Measurements from ENCODE around the gene PARVB. TPM values are rescaled to one million over a fixed set of nuclear protein-coding genes. Genes with fewer than 3 reads are reported as not detected.
A peak's percentile ranks its signal among the peaks of the same experiment; 100 is the strongest.

Gene PARVB
- total and polyA plus RNA-seq, 5 donors, result 44.0 to 124 (median 88.6) TPM

DNA sequence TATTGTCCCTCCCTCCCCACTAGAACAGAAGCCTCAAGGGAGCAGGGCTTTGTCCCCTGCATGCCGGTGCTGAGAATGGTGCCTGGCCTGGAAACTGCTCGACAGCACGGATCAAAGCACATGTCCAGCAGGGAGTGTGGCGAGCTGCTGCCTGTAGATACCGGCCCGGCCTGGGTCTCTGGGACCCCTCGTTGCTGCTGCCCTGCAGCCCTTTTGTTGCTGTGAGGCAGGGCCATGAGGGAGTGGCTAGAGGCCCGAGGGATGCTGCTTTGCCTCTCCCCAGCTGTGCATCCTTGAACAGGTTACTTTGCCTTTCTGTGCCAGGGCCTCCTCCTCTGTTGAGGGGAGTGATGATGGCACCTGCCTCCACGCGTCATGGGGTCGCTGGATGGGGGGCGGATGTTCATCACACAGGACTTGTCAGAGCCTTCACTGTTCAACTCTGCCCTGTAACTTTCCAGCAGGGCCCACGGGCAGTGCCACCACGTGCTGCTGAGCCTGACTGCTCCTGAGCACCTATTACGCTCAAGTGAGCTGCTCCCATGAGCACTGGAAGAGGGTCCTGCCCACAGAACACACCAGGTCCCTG, 141.3 kb downstream of the PARVB start:
- no peaks in the 10 kb centered on the region for H3K4me1 ChIP-seq (ENCODE audit: control insufficient read depth, insufficient read depth, low read length)
- no peaks in the 10 kb centered on the region for H3K9me3 ChIP-seq (ENCODE audit: control insufficient read depth, low read length)
- DNase-seq, result no peak
- intact Hi-C loops (cut with DNase I), result no loop called here
- no peaks in the 10 kb centered on the region for H3K27me3 ChIP-seq (ENCODE audit: control insufficient read depth, insufficient read depth)
- H3K27ac ChIP-seq (ENCODE audit: low read length), result no peak overlapping the region
- WGBS, result 91% methylated on average over 15 of the region's 15 CpGs
- no peak for ATAC-seq
- H3K4me3 ChIP-seq (ENCODE audit: low read length), result no peak overlapping the region

DNA sequence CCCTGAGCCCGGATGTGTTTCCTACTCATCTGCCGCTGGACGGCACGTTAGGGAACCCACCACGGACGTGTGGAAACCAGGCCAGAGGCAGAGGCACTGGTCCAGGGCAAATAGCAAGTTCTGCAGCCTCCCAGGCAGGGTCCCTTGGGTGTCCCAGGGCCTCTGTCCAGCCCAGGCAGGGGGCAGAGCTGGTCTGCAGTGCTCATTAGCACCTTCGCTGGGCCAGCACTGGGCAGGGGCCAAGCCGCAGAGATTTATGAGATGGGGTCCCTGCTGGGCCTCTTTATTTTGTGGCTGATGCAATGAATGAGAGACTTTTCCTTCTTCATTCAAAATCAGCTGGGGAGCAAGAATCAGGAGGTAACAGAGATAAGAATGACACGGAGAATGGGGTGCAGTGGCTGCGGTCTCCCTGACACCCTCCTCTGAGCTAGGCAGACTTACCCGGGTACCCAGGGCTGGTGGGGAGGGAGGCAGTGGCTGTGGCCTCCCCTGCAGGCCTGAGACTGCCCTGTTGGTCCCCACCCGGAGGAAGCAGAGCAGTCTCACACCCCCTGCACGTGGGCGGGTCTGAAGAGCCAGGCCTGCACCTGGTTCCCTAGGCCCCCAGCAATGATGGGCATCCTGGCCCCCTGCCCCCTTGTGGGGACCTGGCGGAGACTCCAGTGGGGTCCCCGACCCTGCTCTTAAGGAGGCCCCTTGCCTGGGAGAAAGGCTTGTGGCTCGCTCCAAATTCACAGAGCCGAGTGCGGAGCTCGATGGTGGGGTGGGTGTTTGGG, 142.6 kb downstream of the PARVB start:
- ATAC-seq (no peak), DNase-seq (no peak)
- intact Hi-C loops (cut with DNase I), result no loop called here
- no peaks in the 10 kb centered on the region for H3K4me1 ChIP-seq (ENCODE audit: control insufficient read depth, insufficient read depth, low read length)
- H3K4me3 ChIP-seq (ENCODE audit: low read length), result no peak overlapping the region
- 85% methylated on average over 20 of the region's 20 CpGs for WGBS
- no peak overlapping the region for H3K27ac ChIP-seq (ENCODE audit: low read length)
- H3K9me3 ChIP-seq (ENCODE audit: control insufficient read depth, low read length), result no peaks in the 10 kb centered on the region
- H3K27me3 ChIP-seq (ENCODE audit: control insufficient read depth, insufficient read depth), result no peaks in the 10 kb centered on the region

DNA sequence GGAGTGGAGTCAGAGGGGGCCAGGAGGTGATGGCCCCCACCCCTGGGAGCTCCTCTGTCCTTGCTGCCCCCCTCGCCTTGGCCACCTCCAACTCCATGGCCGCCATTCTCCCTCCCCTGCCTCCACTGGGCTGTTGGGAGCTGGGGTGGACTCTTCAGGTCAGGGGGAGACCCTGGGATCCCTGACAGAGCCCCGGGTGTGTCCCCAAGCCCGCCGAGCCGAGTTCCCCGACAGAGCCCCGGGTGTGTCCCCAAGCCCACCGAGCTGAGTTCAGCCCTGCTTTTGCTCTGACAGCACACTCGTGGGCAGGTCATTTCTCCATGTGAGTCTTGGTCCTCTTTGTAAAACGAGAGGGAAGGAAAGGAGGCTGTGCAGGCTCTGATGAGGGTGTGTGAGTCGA, 143.4 kb downstream of the PARVB start:
- Histone ChIP-seq H3K4me3 (ENCODE audit: low read length) (no peak overlapping the region), H3K4me1 (ENCODE audit: control insufficient read depth, insufficient read depth, low read length) (no peaks in the 10 kb centered on the region), H3K27ac (ENCODE audit: low read length) (no peak overlapping the region), H3K27me3 (ENCODE audit: control insufficient read depth, insufficient read depth) (no peaks in the 10 kb centered on the region), H3K9me3 (ENCODE audit: control insufficient read depth, low read length) (no peaks in the 10 kb centered on the region)
- ATAC-seq, result no peak
- intact Hi-C loops (cut with DNase I), result no loop called here
- 81% methylated on average over 12 of the region's 12 CpGs for WGBS
- DNase-seq, result no peak

DNA sequence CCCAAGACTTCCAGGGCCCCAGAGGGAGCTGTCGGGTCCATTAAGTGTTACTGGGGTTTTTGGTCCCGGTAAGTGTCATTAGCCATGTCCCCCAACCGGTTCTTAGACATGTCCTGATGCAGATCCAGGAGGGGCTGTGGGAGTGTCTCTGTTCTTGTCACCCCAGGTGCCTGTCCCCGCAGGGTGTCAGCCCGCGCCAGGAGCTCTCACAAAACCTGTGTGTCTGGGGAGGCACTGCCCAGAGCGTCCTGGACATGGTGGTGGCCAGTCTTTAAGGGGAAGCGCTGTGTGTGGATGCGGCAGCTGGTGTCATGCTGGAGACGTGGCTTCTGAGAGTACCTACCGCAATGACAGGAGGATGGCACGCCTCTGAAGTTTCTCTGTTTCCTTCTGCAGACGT, 144.1 kb downstream of the PARVB start:
- no peaks in the 10 kb centered on the region for H3K4me1 ChIP-seq (ENCODE audit: control insufficient read depth, insufficient read depth, low read length)
- WGBS, result 90% methylated on average over 13 of the region's 13 CpGs
- no peak overlapping the region for H3K4me3 ChIP-seq (ENCODE audit: low read length)
- DNase-seq (no peak), ATAC-seq (no peak)
- intact Hi-C loops (cut with DNase I), result no loop called here
- H3K27me3 ChIP-seq (ENCODE audit: control insufficient read depth, insufficient read depth), result no peaks in the 10 kb centered on the region
- H3K27ac ChIP-seq (ENCODE audit: low read length), result no peak overlapping the region
- H3K9me3 ChIP-seq (ENCODE audit: control insufficient read depth, low read length), result no peaks in the 10 kb centered on the region

DNA sequence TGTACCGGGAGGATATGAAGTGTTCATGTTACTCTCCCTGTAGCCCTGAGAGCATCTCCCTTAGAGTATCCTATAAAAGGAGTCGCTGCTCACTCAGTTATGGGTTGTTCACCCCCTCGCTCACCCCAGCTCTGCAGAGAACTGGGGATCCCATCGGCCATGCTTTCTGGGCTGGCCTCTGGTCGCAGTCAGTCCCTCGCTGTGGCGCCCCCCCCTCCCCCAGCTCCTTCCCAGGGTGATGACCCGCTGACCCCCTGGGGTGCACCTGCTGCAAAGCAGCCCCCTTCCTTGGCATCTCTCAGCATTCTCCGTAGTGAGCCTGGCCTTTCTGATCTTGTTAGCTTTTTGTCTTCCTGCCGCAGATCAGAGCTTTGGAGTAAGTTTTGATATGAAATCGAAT, 146.4 kb downstream of the PARVB start:
- no peak for ATAC-seq
- Histone ChIP-seq H3K27ac (ENCODE audit: low read length) (no peak overlapping the region), H3K27me3 (ENCODE audit: control insufficient read depth, insufficient read depth) (no peaks in the 10 kb centered on the region), H3K9me3 (ENCODE audit: control insufficient read depth, low read length) (no peaks in the 10 kb centered on the region), H3K4me1 (ENCODE audit: control insufficient read depth, insufficient read depth, low read length) (no peaks in the 10 kb centered on the region), H3K4me3 (ENCODE audit: low read length) (no peak overlapping the region)
- no peak for DNase-seq
- intact Hi-C loops (cut with DNase I), result no loop called here
- 87% methylated on average over 11 of the region's 11 CpGs for WGBS

DNA sequence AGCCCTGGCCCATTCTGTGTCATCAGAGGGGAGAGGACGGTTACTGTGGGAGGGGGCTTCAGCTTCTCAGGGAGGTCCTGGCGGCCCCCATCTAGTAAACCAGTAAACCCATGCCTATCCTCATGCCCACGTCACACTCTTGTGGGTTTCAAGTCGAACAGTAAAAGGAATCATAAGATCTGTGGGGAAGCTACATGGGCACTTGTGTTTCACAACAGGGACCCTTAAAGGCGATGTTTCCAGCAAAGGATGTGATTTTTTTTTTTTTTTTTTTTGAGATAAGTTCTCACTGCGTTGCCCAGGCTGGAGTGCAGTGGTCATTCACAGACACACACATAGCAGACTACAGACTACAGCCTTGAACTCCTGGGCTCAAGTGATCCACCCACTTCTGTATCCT, 147.5 kb downstream of the PARVB start:
- Histone ChIP-seq H3K4me1 (ENCODE audit: control insufficient read depth, insufficient read depth, low read length) (no peaks in the 10 kb centered on the region), H3K4me3 (ENCODE audit: low read length) (no peak overlapping the region), H3K27me3 (ENCODE audit: control insufficient read depth, insufficient read depth) (no peaks in the 10 kb centered on the region), H3K27ac (ENCODE audit: low read length) (no peak overlapping the region), H3K9me3 (ENCODE audit: control insufficient read depth, low read length) (no peaks in the 10 kb centered on the region)
- ATAC-seq (no peak), DNase-seq (no peak)
- WGBS, result 79% methylated on average over 6 of the region's 6 CpGs
- intact Hi-C loops (cut with DNase I), result no loop called here

DNA sequence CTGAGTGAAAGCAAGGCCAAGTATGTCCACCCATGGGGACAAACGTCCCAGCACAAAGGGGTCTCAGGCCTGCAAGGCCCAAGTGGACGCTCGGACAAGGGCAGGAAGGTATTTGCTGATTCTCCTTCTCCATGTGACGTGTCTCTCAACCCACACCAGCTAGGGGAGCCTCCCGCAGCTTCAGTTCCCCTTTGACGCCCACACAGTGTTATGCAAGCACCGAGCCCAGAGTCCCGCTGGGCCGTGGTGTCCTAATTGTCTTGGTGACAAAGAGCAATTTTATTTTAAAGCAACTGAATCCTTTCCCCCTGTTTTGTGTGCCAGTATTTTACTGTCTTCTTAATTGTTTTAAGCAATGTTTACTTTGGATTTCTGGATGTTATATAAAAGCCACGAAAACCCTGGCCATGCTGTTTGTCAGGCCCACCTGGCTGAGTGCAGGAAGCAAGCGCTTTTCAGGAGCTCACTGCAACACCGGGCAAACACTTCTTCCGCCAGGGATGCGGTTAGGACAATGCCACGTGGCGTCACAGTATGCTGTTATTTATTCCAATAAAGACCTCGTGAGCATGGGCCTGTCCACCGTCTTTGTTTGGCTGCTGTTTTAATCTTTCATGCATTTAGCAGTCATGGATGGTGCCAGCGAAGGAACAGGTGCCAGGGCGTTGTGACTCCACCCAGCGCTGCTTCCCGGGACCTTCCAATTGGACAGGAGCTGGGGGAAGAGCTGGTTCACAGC, 148.4 kb downstream of the PARVB start:
- no peaks in the 10 kb centered on the region for H3K9me3 ChIP-seq (ENCODE audit: control insufficient read depth, low read length)
- intact Hi-C loops (cut with DNase I), result no loop called here
- 73% methylated on average over 22 of the region's 22 CpGs for WGBS
- ATAC-seq, result peak; percentile 64 to 68
- peak; percentile 62 to 86 (median 84) for DNase-seq
- no peaks in the 10 kb centered on the region for H3K27me3 ChIP-seq (ENCODE audit: control insufficient read depth, insufficient read depth)
- no peak overlapping the region for H3K4me3 ChIP-seq (ENCODE audit: low read length)
- no peaks in the 10 kb centered on the region for H3K4me1 ChIP-seq (ENCODE audit: control insufficient read depth, insufficient read depth, low read length)
- no peak overlapping the region for H3K27ac ChIP-seq (ENCODE audit: low read length)

DNA sequence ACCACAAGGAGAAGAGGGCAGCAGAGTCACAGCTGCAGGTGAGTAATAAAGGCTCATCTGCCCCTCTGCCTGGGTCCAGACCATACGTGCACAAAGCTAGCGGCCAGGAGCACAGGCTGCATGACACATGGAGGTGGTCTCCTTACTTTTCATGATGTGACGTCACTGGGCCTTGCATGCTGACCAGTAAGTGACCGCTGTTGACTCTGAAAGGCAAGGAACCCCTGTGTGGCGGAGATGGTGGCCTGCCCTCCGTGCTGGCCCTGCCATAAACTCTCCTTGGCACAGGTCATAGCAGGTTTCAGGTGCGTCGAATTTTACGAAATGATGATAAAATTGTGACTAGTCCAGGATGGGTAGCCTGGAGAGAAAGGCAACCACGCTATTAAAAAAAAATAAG, 149.1 kb downstream of the PARVB start:
- intact Hi-C loops (cut with DNase I), result no loop called here
- no peak for ATAC-seq

DNA sequence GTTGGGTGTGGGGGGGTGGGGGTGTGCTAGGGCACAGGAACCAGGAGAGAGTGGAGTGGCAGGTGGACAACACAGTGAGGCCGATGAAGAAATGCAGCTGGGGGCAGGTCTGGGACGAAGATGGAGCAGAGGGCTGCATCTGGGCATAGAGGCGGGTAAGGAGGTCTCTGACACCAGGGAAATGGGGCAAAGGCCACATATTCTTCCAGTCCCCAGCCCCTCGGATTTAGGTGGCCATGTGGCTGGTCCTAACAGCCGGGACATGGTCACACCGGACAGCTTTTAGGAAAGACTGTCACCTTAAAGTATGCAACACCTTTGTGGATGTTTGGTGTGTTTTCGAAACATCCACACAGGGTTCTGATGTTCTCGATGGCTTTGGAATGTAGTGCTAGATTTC, 151.6 kb downstream of the PARVB start:
- H3K27ac ChIP-seq (ENCODE audit: low read length), result no peak overlapping the region
- no peaks in the 10 kb centered on the region for H3K4me1 ChIP-seq (ENCODE audit: control insufficient read depth, insufficient read depth, low read length)
- ATAC-seq, result no peak
- no peaks in the 10 kb centered on the region for H3K9me3 ChIP-seq (ENCODE audit: control insufficient read depth, low read length)
- intact Hi-C loops (cut with DNase I), result no loop called here
- no peak for DNase-seq
- H3K4me3 ChIP-seq (ENCODE audit: low read length), result no peak overlapping the region
- H3K27me3 ChIP-seq (ENCODE audit: control insufficient read depth, insufficient read depth), result no peaks in the 10 kb centered on the region
- 78% methylated on average over 8 of the region's 8 CpGs for WGBS

More for the DNA sequence above, 149.1 kb downstream of the PARVB start:
- no peak for DNase-seq
- H3K9me3 ChIP-seq (ENCODE audit: control insufficient read depth, low read length), result no peaks in the 10 kb centered on the region
- no peaks in the 10 kb centered on the region for H3K4me1 ChIP-seq (ENCODE audit: control insufficient read depth, insufficient read depth, low read length)
- WGBS, result 86% methylated on average over 10 of the region's 10 CpGs
- no peak overlapping the region for H3K27ac ChIP-seq (ENCODE audit: low read length)
- no peaks in the 10 kb centered on the region for H3K27me3 ChIP-seq (ENCODE audit: control insufficient read depth, insufficient read depth)
- no peak overlapping the region for H3K4me3 ChIP-seq (ENCODE audit: low read length)

DNA sequence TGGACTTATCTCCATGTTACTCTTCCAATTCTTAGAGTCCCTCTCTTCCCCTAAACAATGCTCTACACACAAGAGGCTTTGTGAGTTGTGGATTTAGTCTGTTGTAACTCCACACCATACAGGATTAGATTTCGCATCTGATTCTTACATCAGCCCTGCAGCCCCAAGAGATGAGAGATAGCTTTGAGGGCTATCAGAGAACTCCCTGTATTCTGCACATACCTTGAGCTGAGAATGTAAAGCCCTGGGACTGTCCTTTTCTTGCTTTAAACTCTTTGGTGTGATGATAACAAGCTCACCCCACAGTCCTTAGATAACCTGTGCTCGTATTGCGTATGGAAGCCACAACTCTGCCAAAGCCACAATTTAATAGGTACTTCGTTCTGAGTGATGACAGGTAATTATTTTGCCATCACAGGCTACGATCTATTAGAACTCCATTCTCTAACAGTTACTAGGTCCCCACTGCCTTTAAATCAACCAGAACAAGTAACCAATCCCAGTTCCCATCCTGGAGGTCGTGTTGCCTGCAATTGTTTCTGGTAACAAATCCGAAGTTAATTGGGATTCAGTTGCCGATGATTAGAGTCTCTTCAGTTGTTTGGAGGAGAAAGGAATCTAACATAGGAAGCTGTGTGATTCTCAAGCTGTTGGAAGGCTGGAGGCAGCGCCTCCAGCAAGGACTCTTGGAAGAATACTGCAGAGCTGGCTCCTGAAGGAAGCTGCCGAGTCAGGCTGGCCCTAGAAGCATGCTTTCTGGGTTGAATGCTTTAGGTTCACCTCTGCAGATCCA, 155.3 kb downstream of the PARVB start:
- H3K27me3 ChIP-seq (ENCODE audit: control insufficient read depth, insufficient read depth), result no peaks in the 10 kb centered on the region
- no peak overlapping the region for H3K27ac ChIP-seq (ENCODE audit: low read length)
- ATAC-seq (no peak), DNase-seq (no peak)
- no peaks in the 10 kb centered on the region for H3K9me3 ChIP-seq (ENCODE audit: control insufficient read depth, low read length)
- 51% methylated on average over 10 of the region's 10 CpGs for whole genome bisulfite sequencing
- no peak overlapping the region for H3K4me3 ChIP-seq (ENCODE audit: low read length)
- H3K4me1 ChIP-seq (ENCODE audit: control insufficient read depth, insufficient read depth, low read length), result no peaks in the 10 kb centered on the region
- intact Hi-C loops (cut with DNase I), result no loop called here
